Pancreas (tissue), 10 donors: Measurements from ENCODE around the gene BYSL. TPM values are rescaled to one million over a fixed set of nuclear protein-coding genes. Genes with fewer than 3 reads are reported as not detected.

Experiments
- ATAC-seq, 4 donors: fragments of 200-7000 bp; cut with Tn5 transposase; one replicate each; pipeline versions ENCODE4 v1.8.0 to v1.9.1; 2020; ENCODE audit warnings: mild to moderate bottlenecking in 4 of 4, moderate library complexity in 4 of 4
- DNase-seq, 6 donors: peaks; one replicate each; pipeline ENCODE4 v3.0.0-alpha.2; 2020
- FAIRE-seq: peaks from 2 replicates; lab custom pipeline; 2012; peaks lifted over from hg19 to GRCh38; lab: Jason Lieb, UNC
- H3K27ac ChIP-seq, 4 donors: fragments of 200-600 bp; sonication (generic); 1 replicate in 3 of 4; 2 replicates in 1 of 4; pipeline versions ENCODE4 v1.5.0 to v1.8.0; 2020
- H3K27me3 ChIP-seq, 4 donors: fragments of 200-600 bp; one replicate each; pipeline ENCODE4 v1.8.0; 2021
- H3K36me3 ChIP-seq, 3 donors: fragments of 200-600 bp; sonication (generic) in 1 of 3; one replicate each; pipeline versions ENCODE4 v1.5.0 to v1.8.0; 2020 to 2021
- H3K4me1 ChIP-seq, 3 donors: fragments of 200-600 bp; one replicate each; pipeline ENCODE4 v1.8.0; 2021
- H3K4me3 ChIP-seq, 4 donors: fragments of 200-600 bp; sonication (generic) in 2 of 4; one replicate each; pipeline versions ENCODE4 v1.5.0 to v1.8.0; 2020 to 2021
- H3K9me3 ChIP-seq, 4 donors: fragments of 200-600 bp; one replicate each; pipeline ENCODE4 v1.8.0; 2021
- WGBS, 2 donors: extraction: QIAGEN DNeasy Blood & Tissue Kit; methylation state at CpG; one replicate each; pipeline ENCODE4 v1.1.7; 2013; 5-methylcytosine and 5-hydroxymethylcytosine counted together
- intact Hi-C, 3 donors: fragments of 100-400 bp; cut with DNase I; formaldehyde crosslinking; loops; one replicate each; pipeline versions ENCODE4 v1.11.1 to v1.14.2; 2022
- polyA plus RNA-seq, 2 donors: library from polyadenylated mRNA; stranded (reverse); fragments of 200-250 nt; gene quantifications; one replicate each; pipeline ENCODE4 v1.2.3, GENCODE V29; 2013
- total RNA-seq, 6 donors: library from RNA; stranded (reverse); fragmentation: NEBNext Ultra II Directional in 4 of 6; extraction: Animal tissue kit (Norgen Biotek cat#: 25700) in 4 of 6; gene quantifications; one replicate each; pipeline versions ENCODE4 v1.2.1 to v1.2.4, GENCODE V29; 2021 to 2023
- TF ChIP-seq, protein P1 (sequence below), 4 donors: fragments of 200-600 bp; sonication (generic) in 3 of 4; IDR thresholded peaks; one replicate each; pipeline versions ENCODE4 v1.5.0 to v1.8.0; 2021; ENCODE audit warnings: antibody characterized with exemption in 4 of 4
- donor health status: healthy with polysubstance abuse.
- donor health status: DM: no; HTN: no; CAD: no; lungs with moderate emphysema.
- donor health status: DM: no; HTN: no; CAD: no.
- donor health status: control.
- donor health status: control.
- donor health status: Bipolar disorder and iron deficiency.
- donor health status: DM: yes; HTN: yes; CAD: no.
- donor health status: DM: no; HTN: no; CAD: no.
- donor health status: DM: no; HTN: no; CAD: no.
- donor health status: DM: yes; HTN: yes; CAD: no.

The BYSL gene
- total and polyA plus RNA-seq, 8 donors = 4.7 to 18.6 (median 9.7) TPM

DNA sequence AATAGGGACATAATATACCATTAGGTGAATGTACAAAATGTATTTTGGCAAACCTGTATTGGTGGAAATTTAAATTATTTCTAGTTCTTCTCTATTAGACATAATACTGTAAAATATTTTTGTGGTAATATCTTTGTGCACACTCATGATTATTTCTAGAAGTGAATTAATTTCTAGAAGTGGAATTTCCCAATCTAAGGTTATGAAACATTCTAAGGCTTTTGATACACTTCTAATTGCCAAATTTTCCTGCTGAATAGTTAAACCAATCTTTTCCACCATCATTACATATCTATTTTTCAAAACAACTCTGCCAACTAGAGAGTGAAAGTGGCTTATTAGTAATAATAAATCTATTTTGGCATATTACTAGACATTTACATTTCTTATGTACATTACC is 22.2 kb downstream of the BYSL start:
- Histone ChIP-seq H3K9me3 (no peaks in the 10 kb centered on the region), H3K27me3 (no peaks in the 10 kb centered on the region), H3K27ac (no peak overlapping the region), H3K4me1 (peaks cover 0 to 9% (median 0%) of the 10 kb centered on the region in 3 donors), H3K36me3 (no peaks in the 10 kb centered on the region), H3K4me3 (no peak overlapping the region)
- ATAC-seq (no peak), FAIRE-seq (no peak), DNase-seq (no peak)
- intact Hi-C loops = no loop called here
- TF ChIP-seq, protein P1, sequence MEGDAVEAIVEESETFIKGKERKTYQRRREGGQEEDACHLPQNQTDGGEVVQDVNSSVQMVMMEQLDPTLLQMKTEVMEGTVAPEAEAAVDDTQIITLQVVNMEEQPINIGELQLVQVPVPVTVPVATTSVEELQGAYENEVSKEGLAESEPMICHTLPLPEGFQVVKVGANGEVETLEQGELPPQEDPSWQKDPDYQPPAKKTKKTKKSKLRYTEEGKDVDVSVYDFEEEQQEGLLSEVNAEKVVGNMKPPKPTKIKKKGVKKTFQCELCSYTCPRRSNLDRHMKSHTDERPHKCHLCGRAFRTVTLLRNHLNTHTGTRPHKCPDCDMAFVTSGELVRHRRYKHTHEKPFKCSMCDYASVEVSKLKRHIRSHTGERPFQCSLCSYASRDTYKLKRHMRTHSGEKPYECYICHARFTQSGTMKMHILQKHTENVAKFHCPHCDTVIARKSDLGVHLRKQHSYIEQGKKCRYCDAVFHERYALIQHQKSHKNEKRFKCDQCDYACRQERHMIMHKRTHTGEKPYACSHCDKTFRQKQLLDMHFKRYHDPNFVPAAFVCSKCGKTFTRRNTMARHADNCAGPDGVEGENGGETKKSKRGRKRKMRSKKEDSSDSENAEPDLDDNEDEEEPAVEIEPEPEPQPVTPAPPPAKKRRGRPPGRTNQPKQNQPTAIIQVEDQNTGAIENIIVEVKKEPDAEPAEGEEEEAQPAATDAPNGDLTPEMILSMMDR (IDR thresholded peaks at IDR 0.05) = no peak

DNA sequence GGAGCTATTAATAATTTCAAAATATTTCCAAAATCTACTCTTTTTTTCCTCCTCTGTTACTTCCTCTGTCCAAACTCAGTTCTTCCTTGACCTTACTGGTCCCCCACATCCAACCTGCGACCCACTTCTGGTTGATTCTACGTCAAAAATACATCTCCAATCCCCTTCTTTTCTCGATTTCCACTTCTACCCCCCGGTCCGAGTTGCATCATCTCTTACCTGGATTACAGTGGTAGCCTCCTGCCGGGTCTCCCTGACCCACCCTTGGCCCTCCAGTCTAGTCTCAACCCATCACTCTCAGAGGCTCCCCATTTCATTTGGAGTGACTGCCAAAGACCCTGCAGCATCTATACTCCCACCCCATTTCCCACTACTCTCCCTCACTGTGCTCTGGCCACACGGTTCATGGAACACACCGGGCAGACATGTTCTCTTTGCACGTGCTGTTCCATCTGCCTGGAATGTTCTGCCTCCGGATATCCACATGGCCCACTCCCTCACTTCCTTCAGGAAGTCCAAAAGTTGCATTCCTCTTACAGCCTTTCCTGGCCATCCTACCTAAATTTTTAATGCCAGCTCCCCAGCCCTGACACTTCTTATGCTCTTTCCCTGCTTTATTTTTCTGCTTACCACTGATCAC is 26.4 kb downstream of the BYSL start:
- no peaks in the 10 kb centered on the region for H3K9me3 ChIP-seq
- H3K4me3 ChIP-seq = no peak overlapping the region
- no peak overlapping the region for H3K27ac ChIP-seq
- ATAC-seq (no peak), FAIRE-seq (no peak), DNase-seq (no peak)
- no peaks in the 10 kb centered on the region for H3K27me3 ChIP-seq
- TF ChIP-seq, protein P1 (IDR thresholded peaks at IDR 0.05) = no peak
- intact Hi-C loops = no loop called here
- no peaks in the 10 kb centered on the region for H3K4me1 ChIP-seq
- no peaks in the 10 kb centered on the region for H3K36me3 ChIP-seq
- 72 to 79% methylated on average over 10 of the region's 10 CpGs for WGBS, 2 donors

DNA sequence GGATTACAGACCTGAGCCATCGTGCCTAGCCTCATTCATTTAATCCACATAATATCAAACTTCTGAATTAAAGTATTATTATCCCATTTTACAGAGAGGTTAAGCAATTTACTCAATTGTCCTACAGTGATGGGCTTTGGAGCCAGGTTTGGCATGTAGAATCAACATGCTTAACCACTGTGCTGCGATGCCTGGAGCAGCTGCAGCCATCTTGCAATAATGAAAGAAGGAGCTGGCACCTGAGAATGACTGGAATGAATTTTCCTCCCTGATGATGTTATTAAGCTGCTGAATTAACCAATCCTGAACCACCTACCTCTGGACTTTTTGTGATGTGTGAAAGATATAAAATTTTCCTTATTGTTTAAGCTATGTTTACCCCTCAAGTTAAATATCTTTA is 33.4 kb downstream of the BYSL start:
- H3K36me3 ChIP-seq = no peaks in the 10 kb centered on the region
- intact Hi-C loops = no loop called here
- FAIRE-seq = no peak
- TF ChIP-seq, protein P1 (IDR thresholded peaks at IDR 0.05) = no peak
- no peak for ATAC-seq
- no peak overlapping the region for H3K4me3 ChIP-seq
- no peaks in the 10 kb centered on the region for H3K4me1 ChIP-seq
- no peak overlapping the region for H3K27ac ChIP-seq
- 87 to 94% methylated on average over 2 of the region's 2 CpGs for WGBS, 2 donors
- H3K9me3 ChIP-seq = no peaks in the 10 kb centered on the region
- no peaks in the 10 kb centered on the region for H3K27me3 ChIP-seq
- DNase-seq = no peak

DNA sequence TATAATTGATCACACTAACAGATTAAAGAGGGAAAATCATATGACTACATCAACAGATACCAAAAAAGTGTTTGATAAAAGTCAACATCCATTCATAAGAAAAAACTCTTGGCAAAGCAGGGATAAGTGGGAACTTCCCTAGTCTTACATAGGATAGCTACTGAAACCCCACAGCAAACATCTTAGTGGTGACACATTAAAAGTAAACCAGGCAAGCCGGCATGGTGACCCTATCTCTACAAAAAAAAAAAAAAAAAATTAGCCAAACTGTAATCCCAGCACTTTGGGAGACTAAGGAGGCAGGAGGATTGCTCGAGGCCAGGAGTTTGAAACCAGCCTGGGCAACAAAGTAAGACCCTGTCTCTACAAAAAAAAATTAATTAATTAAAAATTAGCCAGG is 34.1 kb downstream of the BYSL start:
- DNase-seq (no peak), ATAC-seq (no peak), FAIRE-seq (no peak)
- TF ChIP-seq, protein P1 (IDR thresholded peaks at IDR 0.05) = no peak
- no peak overlapping the region for H3K4me3 ChIP-seq
- no peaks in the 10 kb centered on the region for H3K9me3 ChIP-seq
- H3K4me1 ChIP-seq = no peaks in the 10 kb centered on the region
- WGBS, 2 donors = 69 to 81% methylated on average over 2 of the region's 2 CpGs
- H3K27ac ChIP-seq = no peak overlapping the region
- H3K36me3 ChIP-seq = no peaks in the 10 kb centered on the region
- H3K27me3 ChIP-seq = no peaks in the 10 kb centered on the region
- intact Hi-C loops = no loop called here

DNA sequence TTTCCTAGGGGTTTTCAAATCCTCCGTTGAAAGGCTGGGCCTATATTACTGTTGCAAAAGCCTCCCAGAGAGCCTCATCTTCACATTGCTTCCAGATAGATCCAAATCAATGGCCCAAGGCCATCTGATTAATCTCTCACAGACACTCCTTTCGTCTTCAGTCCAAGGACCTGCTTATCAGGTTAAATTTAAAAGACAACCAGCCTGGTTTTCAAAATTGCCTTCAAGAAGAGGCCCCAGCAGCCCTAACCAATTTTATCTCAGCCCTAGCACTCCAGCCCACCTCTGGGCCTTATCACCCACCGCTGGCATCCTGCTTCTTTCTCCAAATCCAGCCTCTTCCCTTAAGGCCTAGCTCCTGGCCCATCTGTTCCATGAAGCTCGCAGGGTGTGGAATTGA is 35.8 kb downstream of the BYSL start:
- intact Hi-C loops = no loop called here
- Histone ChIP-seq H3K27me3 (no peaks in the 10 kb centered on the region), H3K4me3 (no peak overlapping the region), H3K4me1 (no peaks in the 10 kb centered on the region), H3K36me3 (no peaks in the 10 kb centered on the region), H3K9me3 (no peaks in the 10 kb centered on the region), H3K27ac (no peak overlapping the region)
- 60 to 61% methylated on average over 4 of the region's 4 CpGs for WGBS, 2 donors
- ATAC-seq = no peak
- TF ChIP-seq, protein P1 (IDR thresholded peaks at IDR 0.05) = no peak
- DNase-seq = no peak
- no peak for FAIRE-seq
